ENCODE results near the gene PLXNB1. TPM values are rescaled to one million over a fixed set of nuclear protein-coding genes. Genes with fewer than 3 reads are reported as not detected.

PLXNB1 gene
- total RNA-seq, 1 experiment from 2014 or later: 35.6 TPM

GRCh38 chr3:48408823-48409281, 21.0 kb downstream of the PLXNB1 start:
- H3K9ac ChIP-seq (ENCODE audit: low read length): no peak overlapping the region
- intact Hi-C loops (cut with micrococcal nuclease): no loop called here
- no peak overlapping the region for H3K4me3 ChIP-seq (replicated peaks in 1 of 2; ENCODE audit: low read depth in 1 of 2, low read length in 2 of 2)
- no peaks in the 10 kb centered on the region for H3K9me3 ChIP-seq (ENCODE audit: control insufficient read depth in 1 of 2, insufficient read depth in 1 of 2, low read depth in 1 of 2, low read length in 2 of 2)
- H3K4me1 ChIP-seq (ENCODE audit: control insufficient read depth in 1 of 2, insufficient read depth in 2 of 2, low read length in 2 of 2): peaks cover 0 to 13% of the 10 kb centered on the region in 2 experiments; a peak in 1 of 4 replicates
- no peak overlapping the region for H2AFZ ChIP-seq (ENCODE audit: low read depth, low read length, poor library complexity, severe bottlenecking)
- no peaks in the 10 kb centered on the region for H3K79me2 ChIP-seq (ENCODE audit: insufficient read depth, low read length)
- ChIA-PET CTCF (interaction anchor here (1.9 to 2.6 kb wide), 2 partner anchors 27 to 31 kb away, joined by 6 to 17 read pairs; partner anchors contain the start of genes CCDC51 and TMA7), POLR2A (no interaction called here), RAD21 (ENCODE audit: low non-redundant PET in 1 of 2, low total read pairs in 2 of 2, uncharacterized antibody in 2 of 2, unreplicated experiment in 2 of 2) (interaction anchor here in 1 of 2 experiments (0.7 kb wide), 1 partner anchor 27 kb away, joined by 3 read pairs; no protein-coding TSS in a partner anchor)
- H3K4me2 ChIP-seq (ENCODE audit: low read length): no peak overlapping the region
- TF ChIP-seq ATF3 (IDR thresholded peaks at IDR 0.05) (no peak), CTCF (IDR thresholded peaks at IDR 0.05 in 2 of 3, conservative IDR thresholded peaks at IDR 0.05 in 1 of 3; ENCODE audit: borderline replicate concordance in 1 of 3, insufficient read depth in 1 of 3, low read depth in 2 of 3, low read length in 2 of 3) (peak in 2 of 3 experiments; percentile 18 to 45; a peak in 2 of 6 replicates)
- no peak overlapping the region for H3K27ac ChIP-seq (ENCODE audit: low read depth, low read length)
- H3K36me3 ChIP-seq (ENCODE audit: control insufficient read depth in 1 of 2, insufficient read depth in 2 of 2, low read length in 2 of 2): peaks cover 2 to 3% of the 10 kb centered on the region in 2 experiments; a peak in 2 of 4 replicates
- no peaks in the 10 kb centered on the region for H3K27me3 ChIP-seq (ENCODE audit: insufficient read depth, low read length)
- no peak for DNase-seq (ENCODE audit: low read depth, low spot score)
- H4K20me1 ChIP-seq (ENCODE audit: insufficient read depth): no peaks in the 10 kb centered on the region
- H3K9me2 ChIP-seq (ENCODE audit: insufficient read depth): no peaks in the 10 kb centered on the region
- peak; percentile 63 for ATAC-seq
- BruUV-seq (replicated peaks): no TSS peak

GRCh38 chr3:48407542-48408099, 22.3 kb downstream of the PLXNB1 start:
- Histone ChIP-seq H3K4me2 (ENCODE audit: low read length) (no peak overlapping the region), H3K36me3 (ENCODE audit: control insufficient read depth in 1 of 2, insufficient read depth in 2 of 2, low read length in 2 of 2) (peaks cover 2 to 3% of the 10 kb centered on the region in 2 experiments; a peak in 2 of 4 replicates), H3K79me2 (ENCODE audit: insufficient read depth, low read length) (no peaks in the 10 kb centered on the region), H2AFZ (ENCODE audit: low read depth, low read length, poor library complexity, severe bottlenecking) (no peak overlapping the region), H4K20me1 (ENCODE audit: insufficient read depth) (no peaks in the 10 kb centered on the region), H3K27ac (ENCODE audit: low read depth, low read length) (no peak overlapping the region), H3K4me3 (replicated peaks in 1 of 2; ENCODE audit: low read depth in 1 of 2, low read length in 2 of 2) (no peak overlapping the region), H3K27me3 (ENCODE audit: insufficient read depth, low read length) (no peaks in the 10 kb centered on the region), H3K4me1 (ENCODE audit: control insufficient read depth in 1 of 2, insufficient read depth in 2 of 2, low read length in 2 of 2) (peaks cover 2 to 17% of the 10 kb centered on the region in 2 experiments; a peak in 3 of 4 replicates), H3K9me3 (ENCODE audit: control insufficient read depth in 1 of 2, insufficient read depth in 1 of 2, low read depth in 1 of 2, low read length in 2 of 2) (no peaks in the 10 kb centered on the region), H3K9ac (ENCODE audit: low read length) (no peak overlapping the region), H3K9me2 (ENCODE audit: insufficient read depth) (no peaks in the 10 kb centered on the region)
- ATAC-seq: no peak
- ChIA-PET POLR2A (no interaction called here), CTCF (interaction anchor here (1.9 to 2.6 kb wide), 2 partner anchors 28 to 33 kb away, joined by 6 to 17 read pairs; partner anchors contain the start of genes CCDC51 and TMA7), RAD21 (ENCODE audit: low non-redundant PET in 1 of 2, low total read pairs in 2 of 2, uncharacterized antibody in 2 of 2, unreplicated experiment in 2 of 2) (interaction anchor here in 1 of 2 experiments (0.6 kb wide), 1 partner anchor 592 kb away, joined by 7 read pairs; no protein-coding TSS in a partner anchor)
- BruUV-seq (replicated peaks): no TSS peak
- DNase-seq (ENCODE audit: low read depth, low spot score): no peak
- intact Hi-C loops (cut with micrococcal nuclease): no loop called here
- no peak for TF ChIP-seq POLR2A (IDR thresholded peaks at IDR 0.05; ENCODE audit: borderline replicate concordance, extremely low read depth, insufficient read depth, insufficient read length)
- no peak for TF ChIP-seq CEBPB (IDR thresholded peaks at IDR 0.05; ENCODE audit: low read depth)
- TF ChIP-seq SIN3A (IDR thresholded peaks at IDR 0.05; ENCODE audit: low read depth): no peak
- TF ChIP-seq SRF (IDR thresholded peaks at IDR 0.05; ENCODE audit: low read depth): no peak
- TF ChIP-seq ZBTB33 (IDR thresholded peaks at IDR 0.05; ENCODE audit: extremely low read depth, insufficient replicate concordance, low read length): no peak
- TF ChIP-seq POLR2AphosphoS5 (IDR thresholded peaks at IDR 0.05; ENCODE audit: low read depth, low read length): no peak
- no peak for TF ChIP-seq ZFX (IDR thresholded peaks at IDR 0.05)
- TF ChIP-seq REST (IDR thresholded peaks at IDR 0.05; ENCODE audit: low read depth): no peak
